Stromal cell of bone marrow (primary cell): ENCODE results near the gene SLC35G4.
A peak's percentile ranks its signal among the peaks of the same experiment; 100 is the strongest.
"Not testable (repeated sequence)": the region's sequence is repeated elsewhere in the genome, so short reads cannot be mapped to it uniquely, and the experiment has no call there.

Experiments
- DNase-seq: peaks from one replicate; pipeline ENCODE4 v3.0.0-alpha.2; 2012; ENCODE audit warnings: low read depth

Gene SLC35G4

DNA sequence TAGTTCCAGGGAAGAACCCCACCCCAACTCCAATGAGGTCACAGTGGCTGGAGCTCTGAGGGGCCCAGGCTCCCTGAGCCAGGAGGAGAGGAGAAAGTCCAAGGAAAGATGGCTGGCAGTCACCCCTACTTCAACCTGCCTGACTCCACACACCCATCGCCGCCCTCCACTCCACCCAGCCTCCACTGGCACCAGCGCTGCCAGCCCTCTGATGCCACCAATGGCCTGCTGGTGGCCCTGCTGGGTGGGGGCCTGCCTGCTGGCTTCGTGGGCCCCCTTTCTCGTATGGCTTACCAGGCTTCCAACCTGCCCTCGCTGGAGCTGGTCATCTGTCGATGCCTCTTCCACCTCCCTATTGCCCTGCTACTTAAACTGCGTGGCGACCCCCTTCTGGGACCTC lies at the start of gene SLC35G4:
SLC35G4 (plus strand) TSS at position 109 of the 400 bp plus-strand sequence; CDS start at position 109, 0 bp downstream.
- DNase-seq: not testable (repeated sequence)

DNA sequence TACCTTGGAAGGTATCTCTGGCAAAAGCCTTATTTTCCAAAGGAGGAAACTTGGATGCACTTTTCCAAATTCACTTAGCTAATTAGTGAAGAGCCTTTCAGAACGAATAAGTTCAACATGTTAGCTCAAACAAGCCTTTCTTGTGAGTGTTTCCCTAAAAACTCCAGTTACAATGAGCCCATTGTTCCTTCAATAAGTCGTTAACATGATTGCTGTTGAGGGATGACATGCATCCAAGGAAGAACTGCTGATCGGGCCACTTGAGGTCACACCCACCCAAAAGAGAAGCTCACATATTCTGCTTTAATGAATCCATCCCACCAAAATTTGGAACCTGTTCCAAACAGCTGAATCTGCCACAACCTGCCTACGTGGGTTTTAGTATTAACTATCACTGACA lies 48.1 kb upstream of the SLC35G4 start:
- no peak for DNase-seq

DNA sequence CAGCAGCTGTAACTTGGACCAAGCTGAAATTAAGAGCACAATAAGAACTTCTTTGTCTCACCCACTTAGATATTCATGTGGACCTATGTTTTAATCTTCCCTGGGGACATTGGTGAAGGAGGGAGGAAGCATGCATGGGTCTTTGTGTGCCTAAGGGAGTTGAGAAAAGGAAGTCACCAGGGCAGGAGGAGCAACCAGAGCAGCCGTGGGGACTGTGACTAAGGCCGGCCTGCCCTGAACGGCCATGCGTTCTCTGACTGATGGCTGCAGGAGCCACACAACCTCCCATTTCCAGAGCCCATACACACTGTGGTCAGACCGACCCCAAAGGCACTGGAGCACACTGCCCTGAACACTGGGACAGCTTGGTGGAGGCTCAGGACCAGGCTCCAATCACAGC lies 43.7 kb upstream of the SLC35G4 start:
- DNase-seq: no peak

DNA sequence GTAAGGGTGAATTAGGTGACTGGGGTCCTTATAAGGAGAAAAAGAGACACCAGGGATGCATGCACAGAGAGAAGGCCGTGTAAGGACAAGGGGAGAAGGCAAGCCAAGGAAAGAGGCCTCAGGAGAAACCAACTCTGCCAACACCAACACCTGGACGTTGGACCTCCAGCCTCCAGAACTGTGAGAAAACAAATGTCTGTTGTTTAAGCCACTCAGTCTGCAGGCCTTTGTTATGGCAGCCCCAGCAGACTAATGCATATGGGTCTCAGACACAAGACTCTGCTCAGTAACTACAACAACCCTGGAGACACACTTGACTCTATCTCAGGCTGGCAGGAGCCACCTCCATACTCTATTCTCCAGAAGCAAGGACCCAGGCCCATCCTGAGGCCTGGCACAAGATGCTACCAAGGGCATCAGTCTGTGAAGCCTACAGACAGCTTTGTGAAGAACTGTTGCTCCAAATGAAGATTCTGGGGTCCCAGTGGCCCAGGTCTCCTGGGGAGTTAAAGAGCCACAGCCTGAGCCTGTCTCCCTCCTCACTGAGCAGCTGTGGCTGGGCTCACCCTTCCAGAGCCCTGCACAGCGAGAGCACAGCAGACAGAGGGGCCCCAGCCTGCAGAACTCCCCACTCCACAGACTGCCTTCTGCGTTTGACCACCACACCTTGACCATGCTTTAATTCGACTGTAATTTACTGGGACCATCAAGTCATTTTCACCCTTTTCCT lies 43.0 kb upstream of the SLC35G4 start:
- no peak for DNase-seq

DNA sequence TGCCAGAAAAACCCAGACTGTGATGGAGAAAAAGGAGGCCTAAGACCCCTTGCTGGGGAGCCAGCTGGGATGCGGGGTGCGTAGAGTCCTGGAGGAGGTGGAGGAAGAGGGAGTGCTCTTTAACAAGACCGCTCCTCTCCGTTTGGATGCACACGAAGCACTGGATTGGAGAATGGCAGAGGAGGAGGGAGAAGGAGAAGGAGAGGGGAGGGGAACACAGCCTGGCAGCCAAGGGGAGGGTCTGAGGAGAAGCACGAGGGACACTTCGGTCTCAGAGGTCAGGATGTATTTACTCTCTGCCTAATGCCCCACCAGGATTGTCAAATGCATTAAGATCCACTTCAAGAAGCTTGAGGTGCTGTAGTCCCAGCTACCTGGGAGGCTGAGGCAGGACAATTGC lies 42.0 kb upstream of the SLC35G4 start:
- no peak for DNase-seq

DNA sequence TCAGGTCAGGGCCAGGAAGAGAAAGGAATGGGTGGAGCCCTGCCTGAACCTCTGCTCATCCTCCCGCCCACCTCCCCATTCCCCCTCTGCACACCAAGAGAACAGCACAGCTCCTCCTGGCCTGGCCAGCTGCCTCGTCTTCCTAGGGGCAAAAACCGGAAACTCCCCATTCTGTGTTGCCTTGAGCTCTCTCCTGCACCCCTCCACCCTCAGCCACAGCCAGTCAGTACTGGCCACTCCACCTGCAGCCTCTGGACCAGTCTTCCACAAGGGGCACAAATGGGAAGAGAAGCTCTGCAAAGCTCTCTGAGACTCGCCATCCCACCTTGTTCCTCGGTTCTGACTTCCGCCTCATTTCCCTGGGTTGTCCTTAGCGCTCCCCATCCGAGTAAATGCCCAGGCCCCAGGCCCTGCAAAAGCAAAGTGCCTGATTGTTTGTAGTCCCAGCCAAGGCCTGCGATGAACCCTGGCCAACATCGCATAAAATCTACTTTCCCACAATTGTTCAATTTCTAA lies 39.3 kb upstream of the SLC35G4 start:
- no peak for DNase-seq

DNA sequence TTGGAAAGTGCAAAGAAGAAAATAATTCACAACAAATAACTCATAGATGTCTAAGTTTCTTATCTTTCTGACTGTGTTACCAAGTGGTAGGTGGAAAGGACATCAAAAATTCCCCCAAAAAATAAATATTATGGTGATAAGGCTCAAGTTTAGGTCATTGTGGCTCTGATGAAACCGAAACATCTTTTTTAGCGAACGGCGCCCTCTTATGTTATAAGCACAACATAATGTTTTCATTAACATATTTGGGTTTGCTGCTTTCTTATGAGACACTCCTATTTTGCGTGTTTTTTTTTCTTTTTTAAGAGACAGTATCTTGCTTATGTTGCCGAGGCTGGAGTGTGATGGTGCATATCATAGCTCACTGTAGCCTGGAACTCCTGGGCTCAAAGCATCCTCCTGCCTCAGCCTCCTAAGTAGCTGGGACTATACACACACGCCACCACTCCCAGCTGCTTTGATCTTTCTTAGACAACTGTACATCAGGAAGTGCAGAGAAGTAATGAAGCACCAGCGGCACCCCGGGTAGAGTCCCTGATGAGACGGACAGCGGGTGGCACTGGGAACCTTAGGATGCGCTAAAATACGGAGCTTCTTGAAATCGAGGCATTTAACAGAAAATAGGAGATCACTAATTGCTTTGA lies 38.5 kb upstream of the SLC35G4 start:
- DNase-seq: peak; percentile 8

DNA sequence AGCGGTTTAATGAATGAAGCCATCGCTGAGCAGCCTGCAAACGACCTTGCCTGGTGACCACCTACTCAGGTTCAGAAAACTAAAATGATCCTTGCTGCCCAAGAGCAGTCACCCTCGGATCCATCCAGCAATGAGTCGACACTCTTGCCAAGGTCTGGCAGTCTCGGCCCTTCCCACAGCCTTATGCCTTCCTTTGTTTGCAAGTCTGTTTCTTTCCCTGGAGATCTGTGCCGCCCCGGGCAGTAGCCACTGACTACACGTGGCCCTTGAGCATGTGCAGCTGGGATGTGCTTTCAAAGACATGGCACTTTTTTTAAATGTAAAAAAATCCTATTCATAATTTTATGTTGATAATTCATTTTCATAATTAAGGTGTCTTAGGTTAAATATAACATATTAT lies 37.2 kb upstream of the SLC35G4 start:
- DNase-seq: no peak

DNA sequence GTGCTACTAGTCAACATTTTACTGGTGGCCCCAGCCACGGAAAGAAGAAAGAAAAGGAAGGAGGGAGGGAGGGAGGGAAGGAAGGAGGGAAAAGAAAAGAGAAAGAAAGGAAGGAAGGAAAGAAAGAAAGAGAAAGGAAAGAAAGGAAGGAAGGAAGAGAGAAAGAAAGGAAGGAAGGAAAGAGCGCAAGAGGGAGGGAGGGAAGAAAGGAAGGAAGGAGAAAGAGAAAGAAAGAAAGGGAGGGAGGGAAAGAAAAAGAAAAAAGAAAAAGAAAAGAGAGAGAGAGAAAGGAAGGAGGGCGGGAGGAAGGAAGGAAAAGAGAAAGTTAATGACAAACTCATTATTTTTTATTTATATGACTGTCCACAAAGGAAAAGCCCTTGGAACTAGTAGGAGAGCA lies 34.9 kb upstream of the SLC35G4 start:
- no peak for DNase-seq

DNA sequence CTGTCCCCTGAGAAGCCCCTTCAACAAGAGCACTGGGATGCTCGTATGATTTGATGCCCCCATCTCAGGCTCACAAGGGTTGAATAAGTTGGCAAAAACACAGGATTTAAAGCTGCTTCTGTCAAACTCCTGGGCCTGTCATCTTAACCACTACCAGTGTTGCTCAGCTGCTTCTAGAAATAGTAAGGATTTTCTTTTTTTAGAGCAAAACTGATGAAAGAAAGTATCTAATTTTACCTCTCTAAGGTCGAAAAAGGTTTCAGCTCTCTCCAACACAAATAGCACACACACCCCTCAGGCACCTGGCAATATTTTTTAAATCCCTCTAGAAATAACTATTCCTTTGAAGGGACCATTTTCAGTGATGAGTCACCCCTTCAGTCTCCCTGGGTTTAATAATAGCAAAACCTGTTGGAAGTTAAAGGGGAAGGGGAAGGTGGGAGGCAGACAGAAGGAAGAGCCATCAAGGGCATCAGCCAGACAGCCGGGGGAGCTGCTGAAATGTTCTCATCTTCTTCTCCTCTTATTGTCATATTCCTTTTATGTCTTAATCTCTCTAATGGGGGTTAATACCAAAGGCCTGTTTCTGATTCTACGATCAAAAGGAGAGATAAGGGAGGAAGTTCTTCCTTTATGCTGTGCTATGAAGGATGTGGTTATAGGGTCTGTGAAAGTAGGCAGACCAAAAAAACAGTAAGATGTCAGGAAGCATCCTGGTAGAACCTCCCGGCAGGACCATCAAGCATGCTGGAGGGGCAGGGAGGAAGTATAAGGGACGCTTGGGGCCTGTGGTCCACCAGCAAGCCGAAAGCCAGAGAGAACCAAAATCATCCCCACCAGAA lies 31.9 kb upstream of the SLC35G4 start:
- DNase-seq: no peak

DNA sequence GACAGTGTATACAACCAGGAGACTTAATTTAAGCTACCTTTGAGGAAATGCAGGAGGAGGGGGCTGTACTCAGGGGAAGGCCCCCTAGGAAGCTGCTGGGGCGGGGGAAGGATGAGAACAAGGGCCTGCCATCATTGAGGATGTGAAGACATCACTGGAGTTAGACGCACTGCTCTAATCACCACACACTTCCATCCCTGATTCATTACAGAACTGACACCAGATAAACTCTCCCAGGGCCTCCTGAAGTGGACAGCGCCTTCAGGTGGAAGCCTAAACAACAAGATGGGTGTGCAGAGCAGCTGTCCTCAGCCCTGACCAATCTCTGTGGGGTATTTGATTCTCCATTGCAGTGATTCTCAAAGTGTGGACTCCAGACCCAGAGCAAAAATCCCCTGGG lies 30.6 kb upstream of the SLC35G4 start:
- DNase-seq: no peak

DNA sequence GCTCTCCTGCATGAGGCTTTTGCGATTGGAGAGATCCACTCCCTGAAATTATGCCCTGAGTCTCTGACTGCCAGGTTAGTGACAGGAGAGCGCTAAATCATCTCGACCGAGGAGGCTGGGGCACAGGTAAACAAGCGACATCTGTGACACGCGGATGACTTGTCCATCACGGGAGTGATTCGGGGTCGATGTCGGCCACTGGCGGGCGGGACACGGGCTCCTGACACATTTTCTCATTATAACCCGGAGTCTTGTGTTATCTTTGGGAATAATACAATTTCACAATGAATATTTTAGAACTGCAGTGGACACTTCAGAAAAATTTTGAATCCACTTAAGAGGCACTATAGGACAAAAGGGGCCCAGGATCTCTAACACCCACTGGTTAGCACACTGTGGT lies 29.5 kb upstream of the SLC35G4 start:
- DNase-seq: no peak

DNA sequence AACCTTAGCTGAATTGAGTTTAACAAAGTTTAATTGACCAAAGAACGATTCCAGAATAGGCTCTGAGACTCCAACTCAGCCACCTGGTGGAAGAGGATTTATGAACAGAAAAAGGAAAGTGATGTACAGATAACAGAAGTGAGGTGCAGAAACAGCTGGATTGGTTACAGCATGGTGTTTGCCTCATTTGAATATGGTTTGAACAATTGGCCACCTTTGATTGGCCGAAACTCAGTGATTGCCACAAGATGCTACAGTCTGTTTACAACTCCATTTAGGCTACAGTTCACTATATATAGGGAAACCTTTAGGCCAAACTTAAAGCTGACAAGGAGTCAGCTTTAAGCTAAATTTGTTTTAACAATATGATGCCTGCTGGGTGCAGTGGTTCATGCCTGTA lies 28.1 kb upstream of the SLC35G4 start:
- no peak for DNase-seq

DNA sequence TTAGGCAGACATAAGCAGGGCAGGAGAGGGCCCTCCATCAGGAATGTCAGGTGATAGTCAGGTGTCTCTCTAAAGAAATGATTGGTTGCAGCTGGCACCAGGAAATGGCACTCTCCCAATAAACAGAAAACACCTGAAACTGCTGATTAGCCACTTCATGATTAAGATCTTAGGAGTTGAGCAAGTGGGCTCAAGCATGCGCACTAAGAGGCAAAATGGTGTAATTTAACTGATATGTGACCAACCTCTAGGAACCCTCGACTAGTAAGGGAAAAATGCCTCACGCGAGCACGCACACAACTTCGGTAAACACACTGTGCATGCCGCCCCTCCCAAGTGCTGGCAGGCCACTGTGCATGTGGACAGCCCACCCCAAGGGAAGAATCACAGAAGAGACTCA lies 23.8 kb upstream of the SLC35G4 start:
- no peak for DNase-seq

DNA sequence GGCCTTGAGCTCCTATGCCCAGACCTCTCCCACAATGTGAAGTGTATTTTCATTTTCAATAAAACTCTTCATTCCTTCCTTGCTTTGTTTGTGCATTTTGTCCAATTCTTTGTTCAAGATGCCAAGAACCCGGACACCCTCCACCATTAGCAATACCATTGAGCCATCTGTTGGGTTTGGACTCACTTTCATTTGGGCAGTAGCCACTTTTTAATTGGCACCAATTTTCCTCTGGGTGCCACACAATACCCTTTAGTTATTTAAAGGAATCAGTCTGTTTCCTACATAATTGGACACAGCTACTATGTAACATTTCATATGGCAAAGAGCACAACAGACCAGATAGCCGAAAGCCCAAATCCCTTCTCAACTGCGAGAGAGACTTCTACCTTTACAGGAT lies 22.5 kb upstream of the SLC35G4 start:
- DNase-seq: no peak

DNA sequence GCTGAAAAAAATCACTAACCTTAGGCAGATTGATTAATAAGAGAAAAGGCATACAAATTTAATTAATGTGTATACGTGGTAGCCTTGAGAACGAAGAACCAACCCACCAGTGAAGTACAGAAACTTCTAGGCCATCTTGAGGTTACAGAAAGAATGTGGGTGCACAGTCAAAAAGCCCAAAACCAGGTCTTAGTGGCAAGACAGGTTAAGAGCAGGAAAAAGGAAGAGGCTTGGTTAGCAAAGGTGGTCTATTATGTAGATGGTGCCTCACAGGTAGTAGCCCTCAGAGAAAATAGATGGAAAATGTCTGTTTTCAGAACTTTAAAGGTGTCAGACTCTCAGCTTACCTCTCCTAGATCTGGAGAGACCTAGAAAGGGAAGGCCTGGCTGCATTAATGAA lies 22.0 kb upstream of the SLC35G4 start:
- no peak for DNase-seq

DNA sequence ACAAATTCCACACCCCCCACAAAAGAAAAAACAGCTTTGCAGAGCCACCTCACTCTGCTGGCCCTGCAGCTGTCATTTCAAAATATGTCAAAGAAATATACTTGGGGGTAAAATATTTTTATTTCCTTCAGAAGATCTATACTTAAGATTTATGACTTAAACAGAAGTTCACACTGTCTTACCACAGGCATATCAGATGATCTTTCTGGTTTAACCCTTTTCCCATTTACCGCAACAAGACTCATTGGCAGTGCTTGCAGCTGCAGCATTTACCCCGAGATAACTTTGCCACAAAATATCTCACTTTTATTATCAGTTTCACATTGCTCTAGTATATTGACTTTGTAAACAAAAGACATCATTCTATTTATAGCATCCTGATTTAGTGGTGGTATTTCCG lies 21.6 kb upstream of the SLC35G4 start:
- DNase-seq: no peak

DNA sequence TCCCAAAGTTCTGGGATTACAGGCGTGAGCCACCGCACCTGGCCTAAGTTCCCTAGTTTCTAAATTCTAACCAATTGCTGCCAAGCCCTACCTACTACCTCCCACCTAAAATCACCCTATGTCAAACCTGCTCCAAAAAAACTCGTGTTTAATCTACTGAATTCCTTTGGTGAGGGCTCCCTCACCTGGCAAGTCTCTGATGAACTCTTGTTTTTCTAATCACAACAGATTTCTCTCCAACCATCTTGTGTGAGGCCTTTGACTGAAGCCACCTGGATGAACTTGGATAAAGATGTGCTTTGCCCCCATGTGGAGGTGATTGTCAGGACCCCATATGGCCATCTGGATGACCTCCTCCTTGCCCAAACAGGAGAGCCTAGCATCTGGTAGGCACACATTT lies 17.4 kb upstream of the SLC35G4 start:
- no peak for DNase-seq

DNA sequence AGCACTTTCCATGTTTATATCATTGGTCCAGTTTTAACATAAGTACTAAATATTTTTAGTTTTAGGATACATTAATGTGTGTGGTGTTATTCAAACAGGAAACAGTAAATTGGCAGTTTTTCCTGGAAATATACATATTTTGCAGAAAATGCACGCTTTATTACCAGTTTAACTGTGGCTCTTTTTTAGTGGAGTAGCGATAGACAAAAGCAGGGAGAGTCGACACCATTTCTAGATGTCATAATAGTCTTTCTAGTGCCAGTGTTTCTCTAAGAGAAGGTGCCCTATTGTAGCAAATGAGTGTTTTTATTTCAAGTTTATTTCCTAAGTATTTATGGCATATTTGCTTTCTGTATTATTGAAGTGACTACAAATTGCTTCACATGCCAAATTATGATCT lies 9.1 kb upstream of the SLC35G4 start:
- DNase-seq: no peak

DNA sequence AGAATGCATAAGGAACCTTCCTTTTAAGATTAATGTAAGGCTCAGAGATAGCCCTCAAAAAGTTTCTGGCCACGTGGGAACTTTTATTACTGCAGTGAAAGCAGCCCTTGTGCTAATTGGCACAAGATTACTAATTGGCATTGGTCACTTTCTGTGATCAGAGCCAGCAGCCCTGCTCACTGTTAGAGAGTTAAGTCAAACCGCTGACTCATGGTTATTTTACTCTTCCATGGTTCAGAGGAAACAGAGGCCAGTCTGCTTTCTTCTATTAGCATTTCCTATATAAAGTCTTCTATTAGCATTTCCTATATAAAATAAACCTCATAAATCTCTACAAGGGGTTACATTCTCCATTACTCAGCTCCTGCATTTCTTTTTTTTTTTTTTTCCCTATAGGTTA lies 1.5 kb upstream of the SLC35G4 start:
- no peak for DNase-seq

DNA sequence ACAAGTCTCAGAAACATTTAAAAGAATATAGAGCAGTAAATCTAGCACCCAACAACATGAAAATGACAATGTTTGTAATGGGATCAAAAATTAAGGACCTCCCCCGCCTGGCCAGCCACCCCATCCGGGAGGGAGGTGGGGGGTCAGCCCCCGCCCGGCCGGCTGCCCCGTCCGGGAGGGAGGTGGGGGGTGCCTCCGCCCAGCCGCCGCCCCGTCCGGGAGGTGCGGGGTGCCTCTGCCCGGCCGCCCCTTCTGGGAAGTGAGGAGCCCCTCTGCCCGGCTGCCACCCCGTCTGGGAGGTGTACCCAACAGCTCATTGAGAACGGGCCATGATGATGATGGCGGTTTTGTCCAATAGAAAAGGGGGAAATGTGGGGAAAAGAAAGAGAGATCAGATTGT lies 778 bp upstream of the SLC35G4 start:
- not testable (repeated sequence) for DNase-seq

DNA sequence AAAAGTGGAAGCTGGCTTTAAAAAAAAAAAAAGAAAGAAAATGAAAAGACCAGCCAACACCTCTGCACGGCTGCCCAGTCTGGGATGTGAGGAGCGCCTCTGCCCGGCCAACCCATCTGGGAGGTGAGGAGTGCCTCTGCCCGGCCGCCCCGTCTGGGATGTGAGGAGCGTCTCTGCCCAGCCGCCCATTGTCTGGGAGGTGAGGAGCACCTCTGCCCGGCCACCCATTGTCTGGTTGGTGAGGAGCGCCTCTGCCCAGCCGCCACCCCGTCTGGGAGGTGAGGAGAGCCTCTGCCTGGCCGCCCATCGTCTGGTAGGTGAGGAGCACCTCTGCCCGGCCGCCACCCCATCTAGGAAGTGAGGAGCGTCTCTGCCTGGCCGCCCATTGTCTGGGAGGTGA lies 3.7 kb downstream of the SLC35G4 start:
- DNase-seq: not testable (repeated sequence)

DNA sequence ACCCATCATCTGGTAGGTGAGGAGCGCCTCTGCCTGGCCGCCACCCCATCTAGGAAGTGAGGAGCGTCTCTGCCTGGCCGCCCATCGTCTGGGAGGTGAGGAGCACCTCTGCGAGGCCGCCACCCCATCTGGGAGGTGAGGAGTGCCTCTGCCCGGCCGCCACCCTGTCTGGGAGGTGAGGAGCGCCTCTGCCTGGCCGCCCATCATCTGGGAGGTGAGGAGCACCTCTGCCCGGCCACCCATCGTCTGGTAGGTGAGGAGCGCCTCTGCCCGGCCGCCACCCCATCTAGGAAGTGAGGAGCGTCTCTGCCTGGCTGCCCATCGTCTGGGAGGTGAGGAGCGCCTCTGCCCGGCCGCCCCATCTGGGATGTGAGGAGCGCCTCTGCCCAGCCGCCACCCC lies 4.2 kb downstream of the SLC35G4 start:
- DNase-seq: not testable (repeated sequence)
